Keratinocyte (primary cell): Measurements from ENCODE around the gene GGA1.

Experiments used
- EZH2 ChIP-seq: IDR thresholded peaks from one replicate; pipeline ENCODE4 v1.6.1; 2012; ENCODE audit warnings: inconsistent platforms, mild to moderate bottlenecking, low read length, moderate library complexity
- TF ChIP-seq, protein P1 (sequence below), 3 experiments: IDR thresholded peaks in 1 of 3; conservative IDR thresholded peaks in 1 of 3; optimal IDR thresholded peaks in 1 of 3; 2 replicates in 2 of 3; 3 replicates in 1 of 3; pipeline versions ENCODE3 to v1.5.1; 2011; ENCODE audit warnings: low read length in 3 of 3, mild to moderate bottlenecking in 3 of 3, moderate library complexity in 2 of 3, control low read depth in 1 of 3, inconsistent platforms in 1 of 3; ENCODE audit not compliant: insufficient read depth in 2 of 3; ENCODE audit errors: extremely low read depth in 1 of 3

DNA sequence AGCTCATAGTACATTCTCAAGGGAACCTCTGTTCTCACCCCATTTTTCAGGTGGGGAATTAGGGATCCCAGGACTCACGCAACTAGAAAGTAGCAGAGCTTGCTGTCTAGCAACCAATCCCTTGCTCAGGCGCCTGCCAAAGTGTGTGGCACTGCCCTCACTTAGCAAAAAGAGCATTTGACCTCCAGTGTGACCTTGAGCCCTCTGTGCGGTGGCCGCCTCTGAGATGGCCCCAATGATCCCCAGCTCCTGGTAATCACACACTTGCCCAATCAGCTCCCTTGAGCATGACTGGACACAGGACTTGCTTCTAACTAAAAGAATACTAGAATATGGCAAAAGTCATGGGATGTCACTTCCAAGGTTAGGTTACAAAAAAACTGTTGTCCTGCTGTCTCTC, 26.1 kb upstream of the GGA1 start:
- TF ChIP-seq, protein P1, sequence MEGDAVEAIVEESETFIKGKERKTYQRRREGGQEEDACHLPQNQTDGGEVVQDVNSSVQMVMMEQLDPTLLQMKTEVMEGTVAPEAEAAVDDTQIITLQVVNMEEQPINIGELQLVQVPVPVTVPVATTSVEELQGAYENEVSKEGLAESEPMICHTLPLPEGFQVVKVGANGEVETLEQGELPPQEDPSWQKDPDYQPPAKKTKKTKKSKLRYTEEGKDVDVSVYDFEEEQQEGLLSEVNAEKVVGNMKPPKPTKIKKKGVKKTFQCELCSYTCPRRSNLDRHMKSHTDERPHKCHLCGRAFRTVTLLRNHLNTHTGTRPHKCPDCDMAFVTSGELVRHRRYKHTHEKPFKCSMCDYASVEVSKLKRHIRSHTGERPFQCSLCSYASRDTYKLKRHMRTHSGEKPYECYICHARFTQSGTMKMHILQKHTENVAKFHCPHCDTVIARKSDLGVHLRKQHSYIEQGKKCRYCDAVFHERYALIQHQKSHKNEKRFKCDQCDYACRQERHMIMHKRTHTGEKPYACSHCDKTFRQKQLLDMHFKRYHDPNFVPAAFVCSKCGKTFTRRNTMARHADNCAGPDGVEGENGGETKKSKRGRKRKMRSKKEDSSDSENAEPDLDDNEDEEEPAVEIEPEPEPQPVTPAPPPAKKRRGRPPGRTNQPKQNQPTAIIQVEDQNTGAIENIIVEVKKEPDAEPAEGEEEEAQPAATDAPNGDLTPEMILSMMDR (optimal IDR thresholded peaks at IDR 0.05 in 1 of 3, IDR thresholded peaks at IDR 0.05 in 1 of 3, conservative IDR thresholded peaks at IDR 0.05 in 1 of 3; ENCODE audit: extremely low read depth in 1 of 3, insufficient read depth in 2 of 3, low read length in 3 of 3) = no peak
- no peak for TF ChIP-seq EZH2
